ENCODE results near the gene CSNK2B.

The CSNK2B gene

DNA sequence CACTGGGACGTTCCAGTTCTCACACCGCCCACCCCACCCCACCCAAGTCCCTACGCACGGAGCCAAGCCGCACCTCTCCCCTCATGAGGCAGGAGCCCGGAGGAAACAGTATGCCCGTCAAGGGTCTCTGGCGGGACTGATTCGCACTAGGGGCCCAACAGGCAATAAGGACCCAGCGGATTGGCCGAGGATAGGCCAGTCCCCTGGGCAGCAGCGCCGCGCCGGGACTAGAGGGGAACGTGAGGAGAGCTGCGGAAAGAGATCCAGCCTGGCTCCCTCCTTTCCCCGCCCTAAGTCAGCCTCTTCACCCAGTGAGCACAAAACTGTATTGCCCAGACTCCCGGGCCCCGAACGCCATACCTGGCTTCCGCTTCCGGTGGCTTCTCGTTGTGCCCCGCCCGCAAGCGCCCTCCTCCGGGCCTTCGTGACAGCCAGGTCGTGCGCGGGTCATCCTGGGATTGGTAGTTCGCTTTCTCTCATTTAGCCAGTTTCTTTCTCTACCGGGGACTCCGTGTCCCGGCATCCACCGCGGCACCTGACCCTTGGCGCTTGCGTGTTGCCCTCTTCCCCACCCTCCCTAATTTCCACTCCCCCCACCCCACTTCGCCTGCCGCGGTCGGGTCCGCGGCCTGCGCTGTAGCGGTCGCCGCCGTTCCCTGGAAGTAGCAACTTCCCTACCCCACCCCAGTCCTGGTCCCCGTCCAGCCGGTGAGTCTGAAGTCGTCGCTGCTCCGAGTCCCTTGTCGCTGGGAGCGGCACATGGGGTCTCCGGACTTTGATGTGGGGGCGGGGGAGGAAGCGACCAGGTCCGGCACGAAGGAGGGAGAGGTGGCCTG is at the start of gene CSNK2B:
Gene CSNK2B (plus strand): TSS at position 580 of the 836 bp plus-strand sequence. CDS start 752 bp downstream, outside the sequence.
- FAIRE-seq = peak; percentile 92
- peak; percentile 93 for DNase-seq (ENCODE audit: extremely low spot score, insufficient read length, low read depth)

DNA sequence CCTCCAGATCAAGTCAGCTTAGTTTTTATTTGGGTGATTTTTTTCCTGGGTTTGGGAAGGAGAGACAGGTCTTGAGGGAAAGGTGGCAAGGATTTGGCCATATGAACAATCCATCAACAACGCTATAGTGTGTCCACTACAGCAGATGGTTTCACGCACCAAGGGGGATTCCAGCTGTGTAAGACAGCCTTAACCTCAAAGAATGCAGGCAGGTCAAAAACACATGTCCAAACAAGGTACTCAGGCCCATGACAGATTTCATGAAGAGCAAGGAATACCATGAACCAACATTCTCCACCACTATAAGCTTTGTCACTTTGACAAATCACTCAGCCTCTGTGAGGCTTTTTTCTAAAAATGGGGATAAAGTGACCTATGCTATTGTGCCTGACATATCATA is 48.9 kb upstream of the CSNK2B start:
- FAIRE-seq (no peak), DNase-seq (ENCODE audit: extremely low spot score, insufficient read length, low read depth) (no peak)

GRCh38 chr6:31619805-31620585 is 45.9 kb upstream of the CSNK2B start:
- peak; percentile 98 for FAIRE-seq
- peak; percentile 74 for DNase-seq (ENCODE audit: extremely low spot score, insufficient read length, low read depth)

- FAIRE-seq (no peak), DNase-seq (ENCODE audit: extremely low spot score, insufficient read length, low read depth) (peak; percentile 91)
These were observed 45.1 kb upstream of the CSNK2B start, which contains the start of gene PRRC2A for GRCh38 chr6:31620586-31621319. Gene PRRC2A (plus strand): TSS chr6:31620715. CDS start chr6:31622790, 2,075 bp downstream.

- FAIRE-seq = no peak
- DNase-seq (ENCODE audit: extremely low spot score, insufficient read length, low read depth) = no peak
These were observed 44.5 kb upstream of the CSNK2B start for GRCh38 chr6:31621320-31621939.

DNA sequence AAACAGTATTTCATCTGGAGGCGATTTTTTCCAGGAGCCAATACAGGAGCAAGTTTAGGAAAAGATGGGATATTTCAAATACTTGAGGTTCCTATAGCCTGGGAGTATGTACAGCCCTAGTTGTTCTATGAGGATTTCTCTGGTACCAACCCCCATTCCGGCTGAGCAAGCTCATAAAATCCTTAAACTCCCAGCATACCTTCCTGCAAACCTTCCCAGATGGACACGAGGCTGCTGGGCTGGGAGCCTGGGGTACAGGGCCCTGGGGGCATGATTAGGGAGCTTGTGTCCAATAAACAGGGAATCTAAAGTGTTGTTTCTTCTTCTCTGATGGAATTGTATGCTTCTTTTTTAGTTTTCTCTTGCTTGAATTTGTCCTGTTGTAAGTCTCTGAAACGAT is 43.9 kb upstream of the CSNK2B start:
- no peak for DNase-seq (ENCODE audit: extremely low spot score, insufficient read length, low read depth)
- no peak for FAIRE-seq

GRCh38 chr6:31622684-31623091 is 43.2 kb upstream of the CSNK2B start:
- FAIRE-seq (no peak), DNase-seq (ENCODE audit: extremely low spot score, insufficient read length, low read depth) (no peak)

DNA sequence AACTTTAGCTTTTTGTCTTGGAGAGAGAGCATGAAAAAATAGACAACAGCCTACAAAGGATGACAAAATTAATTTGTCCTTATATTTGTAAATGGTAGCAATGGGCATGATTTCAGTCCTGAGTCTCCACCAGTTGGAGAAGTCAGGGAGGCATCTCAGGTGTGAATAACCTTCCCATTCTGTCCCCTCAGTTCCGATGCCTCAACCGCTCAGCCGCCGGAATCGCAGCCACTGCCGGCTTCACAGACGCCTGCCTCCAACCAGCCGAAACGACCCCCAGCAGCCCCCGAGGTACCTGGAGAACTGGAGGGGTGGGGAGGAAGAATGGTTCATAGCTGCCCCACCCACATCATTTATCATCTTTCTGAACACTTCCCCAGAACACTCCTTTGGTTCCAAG is 41.8 kb upstream of the CSNK2B start:
- no peak for FAIRE-seq
- DNase-seq (ENCODE audit: extremely low spot score, insufficient read length, low read depth) = no peak

- no peak for DNase-seq (ENCODE audit: extremely low spot score, insufficient read length, low read depth)
These were observed 38.9 kb upstream of the CSNK2B start for GRCh38 chr6:31626952-31627351.

GRCh38 chr6:31627690-31628287 is 38.1 kb upstream of the CSNK2B start:
- no peak for DNase-seq (ENCODE audit: extremely low spot score, insufficient read length, low read depth)
- FAIRE-seq = no peak

More at GRCh38 chr6:31626952-31627351, 38.9 kb upstream of the CSNK2B start:
- no peak for FAIRE-seq

- FAIRE-seq (no peak), DNase-seq (ENCODE audit: extremely low spot score, insufficient read length, low read depth) (no peak)
These were observed 36.9 kb upstream of the CSNK2B start for GRCh38 chr6:31629014-31629413.

- FAIRE-seq (no peak), DNase-seq (ENCODE audit: extremely low spot score, insufficient read length, low read depth) (no peak)
These were observed 35.5 kb upstream of the CSNK2B start for GRCh38 chr6:31630177-31630934.

GRCh38 chr6:31631209-31631608 is 34.7 kb upstream of the CSNK2B start:
- DNase-seq (ENCODE audit: extremely low spot score, insufficient read length, low read depth) (no peak), FAIRE-seq (no peak)

- DNase-seq (ENCODE audit: extremely low spot score, insufficient read length, low read depth) (no peak), FAIRE-seq (no peak)
These were observed 34.1 kb upstream of the CSNK2B start for GRCh38 chr6:31631681-31632278.

DNA sequence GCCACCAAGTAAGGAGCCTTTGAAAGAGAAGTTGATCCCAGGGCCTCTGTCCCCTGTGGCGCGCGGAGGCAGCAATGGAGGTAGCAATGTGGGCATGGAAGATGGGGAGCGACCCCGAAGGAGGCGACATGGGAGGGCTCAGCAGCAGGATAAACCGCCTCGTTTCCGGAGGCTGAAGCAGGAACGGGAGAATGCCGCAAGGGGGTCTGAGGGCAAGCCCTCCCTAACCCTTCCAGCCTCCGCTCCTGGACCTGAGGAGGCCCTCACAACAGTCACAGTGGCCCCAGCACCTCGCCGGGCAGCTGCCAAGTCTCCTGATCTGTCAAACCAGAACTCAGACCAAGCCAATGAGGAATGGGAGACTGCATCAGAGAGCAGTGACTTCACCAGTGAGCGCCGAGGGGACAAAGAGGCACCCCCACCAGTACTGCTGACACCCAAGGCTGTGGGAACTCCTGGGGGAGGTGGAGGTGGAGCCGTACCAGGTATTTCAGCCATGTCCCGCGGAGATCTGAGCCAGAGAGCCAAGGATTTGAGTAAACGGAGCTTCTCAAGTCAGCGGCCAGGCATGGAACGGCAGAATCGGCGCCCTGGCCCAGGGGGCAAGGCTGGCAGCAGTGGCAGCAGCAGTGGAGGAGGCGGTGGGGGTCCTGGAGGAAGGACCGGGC is 33.5 kb upstream of the CSNK2B start:
- no peak for FAIRE-seq
- no peak for DNase-seq (ENCODE audit: extremely low spot score, insufficient read length, low read depth)

DNA sequence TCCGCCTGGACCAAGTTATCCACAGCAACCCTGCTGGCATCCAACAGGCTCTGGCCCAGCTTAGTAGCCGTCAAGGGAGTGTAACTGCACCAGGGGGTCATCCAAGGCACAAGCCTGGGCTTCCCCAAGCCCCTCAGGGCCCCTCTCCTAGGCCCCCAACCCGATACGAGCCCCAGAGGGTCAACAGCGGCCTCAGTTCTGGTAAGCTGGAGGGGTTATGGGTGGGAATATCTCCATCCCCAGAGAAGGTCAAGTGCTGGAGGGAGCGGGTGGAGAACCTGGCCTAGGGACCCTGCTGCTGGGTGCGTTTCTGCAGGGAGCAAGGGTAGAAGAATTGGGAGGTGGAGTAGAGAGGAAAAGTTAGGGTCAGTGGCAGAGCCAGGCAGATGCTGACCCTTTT is 32.4 kb upstream of the CSNK2B start:
- no peak for FAIRE-seq

GRCh38 chr6:31634131-31634530 is 31.7 kb upstream of the CSNK2B start:
- DNase-seq (ENCODE audit: extremely low spot score, insufficient read length, low read depth) (no peak), FAIRE-seq (no peak)

More for the DNA sequence above, 32.4 kb upstream of the CSNK2B start:
- DNase-seq (ENCODE audit: extremely low spot score, insufficient read length, low read depth) = no peak

All from GM18507 (cell line).